Liver (tissue), 9 donors: ENCODE data around the gene RAB31. TPM values are rescaled to one million over a fixed set of nuclear protein-coding genes. Genes with fewer than 3 reads are reported as not detected.

Source experiments
- DNase-seq: peaks from one replicate; pipeline ENCODE4 v3.0.0-alpha.2; 2017; ENCODE audit warnings: low spot score
- H3K27ac ChIP-seq, 2 donors: one replicate each; pipeline ENCODE4 v1.7.0; 2013; ENCODE audit warnings: inconsistent platforms in 2 of 2, low read length in 2 of 2, control low read depth in 1 of 2, low read depth in 1 of 2, mild to moderate bottlenecking in 1 of 2
- H3K27me3 ChIP-seq, 4 donors: one replicate each; pipeline versions ENCODE4 v1.6.1 to v1.7.0; 2013; ENCODE audit warnings: low read length in 3 of 4, inconsistent platforms in 1 of 4, mild to moderate bottlenecking in 1 of 4, moderate library complexity in 1 of 4; ENCODE audit not compliant: control insufficient read depth in 4 of 4, insufficient read depth in 4 of 4
- H3K36me3 ChIP-seq, 4 donors: one replicate each; pipeline versions ENCODE4 v1.6.1 to v1.7.0; 2013; ENCODE audit warnings: low read length in 3 of 4, mild to moderate bottlenecking in 3 of 4, low read depth in 1 of 4, moderate library complexity in 1 of 4; ENCODE audit not compliant: control insufficient read depth in 4 of 4, insufficient read depth in 3 of 4
- H3K4me1 ChIP-seq, 4 donors: one replicate each; pipeline versions ENCODE4 v1.6.1 to v1.7.0; 2013; ENCODE audit warnings: low read length in 3 of 4, mild to moderate bottlenecking in 3 of 4, moderate library complexity in 1 of 4; ENCODE audit not compliant: control insufficient read depth in 4 of 4, insufficient read depth in 4 of 4
- H3K4me3 ChIP-seq, 3 donors: one replicate each; pipeline versions ENCODE4 v1.6.1 to v1.7.0; 2013; ENCODE audit warnings: low read length in 3 of 3, control low read depth in 1 of 3, low read depth in 1 of 3, mild to moderate bottlenecking in 1 of 3
- H3K9ac ChIP-seq, 2 donors: one replicate each; pipeline ENCODE4 v1.7.0; 2013; ENCODE audit warnings: low read length in 2 of 2, mild to moderate bottlenecking in 2 of 2, moderate library complexity in 2 of 2, control low read depth in 1 of 2, low read depth in 1 of 2
- H3K9me3 ChIP-seq, 4 donors: one replicate each; pipeline versions ENCODE4 v1.6.1 to v1.7.0; 2013; ENCODE audit warnings: low read length in 3 of 4; ENCODE audit not compliant: control insufficient read depth in 4 of 4
- ATF3 ChIP-seq: IDR thresholded peaks from 2 replicates; pipeline ENCODE4 v1.6.1; 2016; ENCODE audit warnings: antibody characterized with exemption
- EGR1 ChIP-seq, 2 donors: IDR thresholded peaks; 2 replicates each; pipeline ENCODE4 v1.6.1; 2016 to 2018; ENCODE audit warnings: antibody characterized with exemption in 2 of 2, low read depth in 2 of 2
- FOXA1 ChIP-seq: IDR thresholded peaks from 2 replicates; pipeline ENCODE4 v1.6.1; 2016; ENCODE audit warnings: antibody characterized with exemption
- HNF4A ChIP-seq, 2 donors: conservative IDR thresholded peaks; 2 replicates each; pipeline ENCODE4 v1.6.1; 2016; ENCODE audit warnings: antibody characterized with exemption in 2 of 2, mild to moderate bottlenecking in 2 of 2
- HNF4G ChIP-seq: IDR thresholded peaks from 2 replicates; pipeline ENCODE4 v1.6.1; 2016; ENCODE audit warnings: antibody characterized with exemption
- MAX ChIP-seq: IDR thresholded peaks from 2 replicates; pipeline ENCODE4 v1.6.1; 2016; ENCODE audit warnings: antibody characterized with exemption
- NR2F2 ChIP-seq: IDR thresholded peaks from 2 replicates; pipeline ENCODE4 v1.6.1; 2016; ENCODE audit warnings: antibody characterized with exemption
- RAD21 ChIP-seq, 2 donors: IDR thresholded peaks; 2 replicates each; pipeline ENCODE4 v1.6.1; 2016; ENCODE audit warnings: antibody characterized with exemption in 2 of 2, mild to moderate bottlenecking in 2 of 2
- REST ChIP-seq: IDR thresholded peaks from 2 replicates; pipeline ENCODE4 v1.6.1; 2016; ENCODE audit warnings: antibody characterized with exemption, mild to moderate bottlenecking
- RXRA ChIP-seq, 2 donors: IDR thresholded peaks; 2 replicates each; pipeline ENCODE4 v1.6.1; 2017 to 2018; ENCODE audit warnings: antibody characterized with exemption in 2 of 2, mild to moderate bottlenecking in 1 of 2
- SP1 ChIP-seq: IDR thresholded peaks from 2 replicates; pipeline ENCODE4 v1.6.1; 2018; ENCODE audit warnings: antibody characterized with exemption, mild to moderate bottlenecking
- TAF1 ChIP-seq: conservative IDR thresholded peaks from 2 replicates; pipeline ENCODE4 v1.6.1; 2016; ENCODE audit warnings: antibody characterized with exemption, mild to moderate bottlenecking
- YY1 ChIP-seq: IDR thresholded peaks from 2 replicates; pipeline ENCODE4 v1.6.1; 2016; ENCODE audit warnings: antibody characterized with exemption, mild to moderate bottlenecking
- WGBS: extraction: QIAGEN DNeasy Blood & Tissue Kit; methylation state at CpG from one replicate; pipeline ENCODE4 v1.1.7; 2013; 5-methylcytosine and 5-hydroxymethylcytosine counted together
- polyA plus RNA-seq, 2 donors: library from polyadenylated mRNA; stranded (reverse) in 1 of 2; unstranded in 1 of 2; fragments of 200-250 nt in 1 of 2; fragments of >200 nt in 1 of 2; fragmentation: Nextera tagmentation in 1 of 2; extraction: Ambion mirVana in 1 of 2; gene quantifications; one replicate each; pipeline versions ENCODE4 v1.2.1 to v1.2.3, GENCODE V29; 2013 to 2015
- total RNA-seq, 2 donors: library from RNA; depleted of rRNA; stranded (reverse); fragments of >200 nt; gene quantifications; one replicate each; pipeline ENCODE4 v1.2.3, GENCODE V29; 2014
- donor health status: healthy.
- donor health status: healthy.
- donor health status: healthy.
- donor health status: healthy.
- donor health status: healthy.

The RAB31 gene
- total and polyA plus RNA-seq, 4 donors, result 3.6 to 12.8 (median 9.7) TPM

- no peak for TF ChIP-seq FOXA1
Observed at GRCh38 chr18:9872823-9873222, 164.7 kb downstream of the RAB31 start (continued).

GRCh38 chr18:9874728-9875127 lies 166.6 kb downstream of the RAB31 start:
- Histone ChIP-seq H3K9ac (no peak overlapping the region), H3K27ac (no peak overlapping the region), H3K4me3 (no peak overlapping the region), H3K9me3 (no peaks in the 10 kb centered on the region), H3K27me3 (no peaks in the 10 kb centered on the region), H3K4me1 (no peaks in the 10 kb centered on the region), H3K36me3 (no peaks in the 10 kb centered on the region)
- 99% methylated on average over 1 of the region's 1 CpG for WGBS
- TF ChIP-seq NR2F2 (no peak), FOXA1 (no peak), REST (no peak), YY1 (no peak), RAD21 (IDR thresholded peaks at IDR 0.05) (no peak), MAX (no peak)
- DNase-seq, result no peak

- DNase-seq, result no peak
- Histone ChIP-seq H3K4me1 (no peaks in the 10 kb centered on the region), H3K27ac (peak overlapping the region in 1 of 2 donors; percentile 12), H3K36me3 (no peaks in the 10 kb centered on the region), H3K9me3 (no peaks in the 10 kb centered on the region), H3K9ac (no peak overlapping the region), H3K4me3 (no peak overlapping the region), H3K27me3 (no peaks in the 10 kb centered on the region)
- WGBS, result 69% methylated on average over 2 of the region's 2 CpGs
- TF ChIP-seq NR2F2 (no peak), HNF4A (conservative IDR thresholded peaks at IDR 0.05) (no peak), EGR1 (IDR thresholded peaks at IDR 0.05; ENCODE audit: low read depth in 2 of 2) (no peak), SP1 (no peak), RXRA (IDR thresholded peaks at IDR 0.05) (no peak), REST (no peak), ATF3 (no peak), TAF1 (no peak), YY1 (no peak), RAD21 (IDR thresholded peaks at IDR 0.05) (no peak), FOXA1 (no peak), HNF4G (no peak)
Observed at GRCh38 chr18:9876212-9876866, 168.2 kb downstream of the RAB31 start.
